ENCODE data around the gene MPP3. TPM values are rescaled to one million over a fixed set of nuclear protein-coding genes. Genes with fewer than 3 reads are reported as not detected.

Gene MPP3
- total RNA-seq, 2 experiments from 2014 or later = 0.27 to 0.31 TPM

DNA sequence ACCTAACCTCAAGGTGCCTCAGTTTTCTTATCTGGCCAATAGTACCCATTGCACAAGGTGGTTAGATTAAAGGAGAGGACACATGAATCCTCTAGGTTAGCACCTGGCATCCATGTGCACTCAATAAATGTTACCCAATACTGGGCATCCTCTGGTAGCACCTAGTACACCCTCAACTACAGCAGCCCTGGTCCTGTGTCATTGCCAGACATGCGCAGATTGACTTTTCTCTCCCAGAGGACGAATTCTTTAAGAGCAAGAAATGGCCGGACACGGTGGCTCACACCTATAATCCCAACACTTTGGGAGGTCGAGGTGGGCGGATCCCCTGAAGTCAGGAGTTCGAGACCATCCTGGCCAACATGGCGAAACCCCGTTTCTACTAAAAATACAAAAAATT, 61.5 kb downstream of the MPP3 start:
- H3K9me3 Mint-ChIP-seq = no peaks in the 10 kb centered on the region
- H3K36me3 Mint-ChIP-seq (ENCODE audit: low read depth) = peaks cover 27% of the 10 kb centered on the region
- H3K4me1 Mint-ChIP-seq (ENCODE audit: low read depth) = no peaks in the 10 kb centered on the region
- TF ChIP-seq, protein P1, sequence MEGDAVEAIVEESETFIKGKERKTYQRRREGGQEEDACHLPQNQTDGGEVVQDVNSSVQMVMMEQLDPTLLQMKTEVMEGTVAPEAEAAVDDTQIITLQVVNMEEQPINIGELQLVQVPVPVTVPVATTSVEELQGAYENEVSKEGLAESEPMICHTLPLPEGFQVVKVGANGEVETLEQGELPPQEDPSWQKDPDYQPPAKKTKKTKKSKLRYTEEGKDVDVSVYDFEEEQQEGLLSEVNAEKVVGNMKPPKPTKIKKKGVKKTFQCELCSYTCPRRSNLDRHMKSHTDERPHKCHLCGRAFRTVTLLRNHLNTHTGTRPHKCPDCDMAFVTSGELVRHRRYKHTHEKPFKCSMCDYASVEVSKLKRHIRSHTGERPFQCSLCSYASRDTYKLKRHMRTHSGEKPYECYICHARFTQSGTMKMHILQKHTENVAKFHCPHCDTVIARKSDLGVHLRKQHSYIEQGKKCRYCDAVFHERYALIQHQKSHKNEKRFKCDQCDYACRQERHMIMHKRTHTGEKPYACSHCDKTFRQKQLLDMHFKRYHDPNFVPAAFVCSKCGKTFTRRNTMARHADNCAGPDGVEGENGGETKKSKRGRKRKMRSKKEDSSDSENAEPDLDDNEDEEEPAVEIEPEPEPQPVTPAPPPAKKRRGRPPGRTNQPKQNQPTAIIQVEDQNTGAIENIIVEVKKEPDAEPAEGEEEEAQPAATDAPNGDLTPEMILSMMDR (IDR thresholded peaks at IDR 0.05) = no peak
- intact Hi-C loops (cut with micrococcal nuclease) = no loop called here
- ChIA-PET CTCF (interaction anchor here (1.7 kb wide), 1 partner anchor 10 kb away, joined by 5 read pairs; no protein-coding TSS in a partner anchor), POLR2A (no interaction called here)
- DNase-seq (no peak), ATAC-seq (no peak)
- no peak overlapping the region for H3K4me3 Mint-ChIP-seq
- H3K27me3 Mint-ChIP-seq = no peaks in the 10 kb centered on the region
- no peak overlapping the region for H3K27ac Mint-ChIP-seq

DNA sequence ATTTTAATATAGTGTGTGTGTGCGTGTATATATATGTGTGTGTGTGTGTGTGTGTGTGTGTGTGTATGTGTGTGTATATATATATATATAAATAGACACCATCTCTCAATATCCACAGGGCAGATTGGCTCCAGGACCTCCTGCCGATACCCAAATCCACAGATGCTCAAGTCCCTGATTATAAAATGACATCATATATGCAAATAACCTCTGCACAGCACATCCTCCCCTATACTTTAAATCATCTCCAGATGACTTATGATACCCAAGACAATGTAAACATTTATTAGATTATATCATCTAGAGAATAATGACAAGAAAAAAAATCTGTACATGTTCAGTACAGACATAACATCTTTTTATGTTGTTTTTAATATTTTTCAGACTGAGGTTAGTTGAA, 62.0 kb downstream of the MPP3 start:
- ChIA-PET POLR2A (no interaction called here), CTCF (no interaction called here)
- DNase-seq (no peak), ATAC-seq (no peak)
- H3K4me1 Mint-ChIP-seq (ENCODE audit: low read depth) = no peaks in the 10 kb centered on the region
- TF ChIP-seq, protein P1 (IDR thresholded peaks at IDR 0.05) = no peak
- peaks cover 29% of the 10 kb centered on the region for H3K36me3 Mint-ChIP-seq (ENCODE audit: low read depth)
- H3K27me3 Mint-ChIP-seq = no peaks in the 10 kb centered on the region
- H3K27ac Mint-ChIP-seq = no peak overlapping the region
- H3K9me3 Mint-ChIP-seq = no peaks in the 10 kb centered on the region
- no peak overlapping the region for H3K4me3 Mint-ChIP-seq
- intact Hi-C loops (cut with micrococcal nuclease) = no loop called here

DNA sequence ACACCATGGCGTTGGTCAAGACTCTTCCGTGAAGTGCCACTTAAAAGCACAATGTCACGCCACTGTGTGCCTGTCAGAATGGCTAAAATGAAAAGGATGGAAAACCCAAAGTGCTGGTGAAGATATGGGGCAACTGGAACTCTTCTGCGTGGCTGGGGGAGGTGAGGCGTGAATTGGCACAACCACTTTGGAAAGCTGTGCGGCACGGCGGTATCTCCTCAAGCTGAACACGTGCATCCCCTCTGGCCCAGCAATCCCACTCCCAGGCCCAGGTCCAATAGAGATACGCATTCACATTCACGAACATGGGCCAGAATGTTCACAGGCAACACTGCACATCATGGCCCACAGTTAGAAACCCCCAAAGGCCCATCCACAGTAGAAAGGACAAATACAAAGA, 63.1 kb downstream of the MPP3 start:
- Mint-ChIP-seq H3K4me3 (no peak overlapping the region), H3K27me3 (no peaks in the 10 kb centered on the region), H3K36me3 (ENCODE audit: low read depth) (peaks cover 29% of the 10 kb centered on the region), H3K27ac (no peak overlapping the region), H3K4me1 (ENCODE audit: low read depth) (no peaks in the 10 kb centered on the region), H3K9me3 (no peaks in the 10 kb centered on the region)
- TF ChIP-seq, protein P1 (IDR thresholded peaks at IDR 0.05) = no peak
- DNase-seq (no peak), ATAC-seq (no peak)
- ChIA-PET POLR2A (no interaction called here), CTCF (interaction anchor here (0.8 to 1.1 kb wide), 2 partner anchors 8 to 9 kb away, joined by 3 read pairs; no protein-coding TSS in a partner anchor)
- intact Hi-C loops (cut with micrococcal nuclease) = loop anchor here (10.0 kb wide), 1 partner anchor 195 kb away; no protein-coding TSS in a partner anchor

DNA sequence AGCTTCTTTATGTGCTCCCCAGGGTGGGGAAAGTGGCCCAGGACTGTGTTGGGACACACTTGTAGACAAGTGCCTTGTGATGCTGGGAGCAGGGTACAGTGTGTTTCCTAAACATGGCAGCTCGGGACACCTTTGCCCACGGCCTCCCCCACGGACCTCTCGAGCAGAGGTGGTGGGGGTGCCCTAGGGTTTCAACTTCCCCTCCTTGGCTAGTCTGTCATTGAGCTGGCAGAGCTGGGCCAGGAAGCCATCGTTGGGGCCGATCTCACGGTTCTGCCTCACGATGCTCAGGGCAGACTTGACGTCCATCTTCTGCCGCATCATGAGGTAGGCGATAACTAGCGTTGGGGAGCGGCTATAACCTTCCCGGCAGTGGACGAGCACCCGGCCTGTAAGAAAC, 63.5 kb downstream of the MPP3 start:
- no peak for ATAC-seq
- no peaks in the 10 kb centered on the region for H3K9me3 Mint-ChIP-seq

DNA sequence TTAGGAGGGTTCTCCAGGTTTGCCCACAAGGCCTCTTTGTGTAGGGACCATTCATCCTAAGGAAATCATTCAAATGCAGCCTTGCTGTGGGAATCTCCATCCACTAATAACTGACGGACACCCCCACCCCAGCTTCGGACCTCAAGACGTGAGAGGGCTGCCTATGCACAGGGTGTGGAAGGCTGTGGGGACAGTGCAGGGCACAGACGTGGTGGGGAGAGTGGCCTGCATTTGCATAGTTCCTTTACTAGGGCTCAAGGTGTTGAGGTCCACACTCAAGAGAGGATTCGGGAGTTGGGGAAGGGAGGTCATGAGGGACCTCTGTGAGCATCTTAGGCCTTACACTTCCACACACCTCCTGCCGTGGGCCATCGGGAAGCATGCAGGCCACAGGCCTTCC, 64.0 kb downstream of the MPP3 start:
- POLR2A ChIA-PET = no interaction called here
- no peaks in the 10 kb centered on the region for H3K4me1 Mint-ChIP-seq (ENCODE audit: low read depth)
- intact Hi-C loops (cut with micrococcal nuclease) = loop anchor here (10.0 kb wide), 1 partner anchor 194 kb away; no protein-coding TSS in a partner anchor
- no peaks in the 10 kb centered on the region for H3K27me3 Mint-ChIP-seq
- TF ChIP-seq, protein P1 (IDR thresholded peaks at IDR 0.05) = no peak
- H3K27ac Mint-ChIP-seq = no peak overlapping the region
- CTCF ChIA-PET = no interaction called here
- peaks cover 26% of the 10 kb centered on the region for H3K36me3 Mint-ChIP-seq (ENCODE audit: low read depth)
- no peak for DNase-seq
- ATAC-seq = no peak
- H3K9me3 Mint-ChIP-seq = no peaks in the 10 kb centered on the region
- no peak overlapping the region for H3K4me3 Mint-ChIP-seq

More for the DNA sequence above, 63.5 kb downstream of the MPP3 start:
- Mint-ChIP-seq H3K4me1 (ENCODE audit: low read depth) (no peaks in the 10 kb centered on the region), H3K27me3 (no peaks in the 10 kb centered on the region), H3K36me3 (ENCODE audit: low read depth) (peaks cover 29% of the 10 kb centered on the region), H3K27ac (no peak overlapping the region), H3K4me3 (no peak overlapping the region)
- ChIA-PET POLR2A (no interaction called here), CTCF (interaction anchor here (1.1 kb wide), 1 partner anchor 9 kb away, joined by 3 read pairs; no protein-coding TSS in a partner anchor)
- intact Hi-C loops (cut with micrococcal nuclease) = loop anchor here (10.0 kb wide), 1 partner anchor 195 kb away; no protein-coding TSS in a partner anchor
- TF ChIP-seq, protein P1 (IDR thresholded peaks at IDR 0.05) = no peak
- no peak for DNase-seq
